ENCODE results near the gene UGT2B28. TPM values are rescaled to one million over a fixed set of nuclear protein-coding genes. Genes with fewer than 3 reads are reported as not detected.
"Not testable (repeated sequence)": the region's sequence is repeated elsewhere in the genome, so short reads cannot be mapped to it uniquely, and the experiment has no call there.

The UGT2B28 gene
- total and polyA plus RNA-seq, 2 of the 8 experiments (the other 6 are each of a cell fraction or from before 2014, with no cell fraction given), result not detected

- H4K8ac ChIP-seq (ENCODE audit: extremely low read depth, insufficient read depth, low read length); H4K91ac ChIP-seq (replicated peaks; ENCODE audit: insufficient read length, low read length); H2BK120ac ChIP-seq (replicated peaks; ENCODE audit: low read depth, low read length); H2BK12ac ChIP-seq (ENCODE audit: low read depth, low read length); H4K20me1 ChIP-seq (replicated peaks in 1 of 2; ENCODE audit: control insufficient read depth in 1 of 2, insufficient read depth in 2 of 2, low read length in 2 of 2); H4K5ac ChIP-seq (ENCODE audit: insufficient read length, low read depth, low read length); H3K9me3 ChIP-seq (ENCODE audit: insufficient read depth in 2 of 2, low read depth in 1 of 2, low read length in 1 of 2); H3K23ac ChIP-seq (ENCODE audit: insufficient read length); H3K79me1 ChIP-seq (ENCODE audit: low read depth, low read length); H3K36me3 ChIP-seq (ENCODE audit: control insufficient read depth in 2 of 4, insufficient read depth in 4 of 4, low read length in 3 of 4); H3K79me2 ChIP-seq (ENCODE audit: control insufficient read depth in 1 of 2, insufficient read depth in 2 of 2, low read length in 2 of 2); H3K27ac ChIP-seq (ENCODE audit: low read depth, low read length); H3K9ac ChIP-seq (replicated peaks in 1 of 4; ENCODE audit: extremely low read depth in 1 of 4, low read depth in 3 of 4, low read length in 3 of 4); H3K56ac ChIP-seq (replicated peaks; ENCODE audit: insufficient read length, low read depth, low read length); FAIRE-seq; H2BK20ac ChIP-seq (ENCODE audit: low read length); H3K4me3 ChIP-seq (ENCODE audit: extremely low read depth in 1 of 4, insufficient read depth in 2 of 4, low read depth in 3 of 4, low read length in 4 of 4); H2BK15ac ChIP-seq (ENCODE audit: low read length); H3K4me2 ChIP-seq (ENCODE audit: insufficient read depth in 1 of 2, low read depth in 2 of 2, low read length in 2 of 2); H2AK5ac ChIP-seq (ENCODE audit: low read depth, low read length); H3K14ac ChIP-seq (ENCODE audit: insufficient read length); H3K23me2 ChIP-seq (ENCODE audit: low read depth, low read length); POLR2A ChIA-PET (ENCODE audit: partially characterized antibody); DNase-seq (ENCODE audit: low read depth in 1 of 2, low spot score in 2 of 2); H2AFZ ChIP-seq (ENCODE audit: low read length); H3K4ac ChIP-seq (replicated peaks; ENCODE audit: insufficient read length, low read depth, low read length); H3K18ac ChIP-seq (ENCODE audit: extremely low read depth, low read length); H3K4me1 ChIP-seq (replicated peaks in 1 of 4; ENCODE audit: control insufficient read depth in 3 of 4, insufficient read depth in 4 of 4, low read length in 3 of 4); H3K27me3 ChIP-seq (replicated peaks in 1 of 4; ENCODE audit: control insufficient read depth in 3 of 4, extremely low read depth in 1 of 4, insufficient read depth in 3 of 4, low read length in 3 of 4); H2BK5ac ChIP-seq (ENCODE audit: low read depth, low read length): not testable (repeated sequence)
- 91% methylated on average over 2 of the region's 2 CpGs; no CpG with 5 or more reads in 1 of the 2 experiments for WGBS, 2 experiments (ENCODE audit: extremely low coverage in 1 of 2, insufficient coverage in 1 of 2, insufficient read length in 1 of 2, insufficient replicate concordance in 2 of 2, low coverage in 1 of 2, low lambda C conversion rate in 2 of 2, missing lambda C conversion rate in 1 of 2)
- CTCF ChIA-PET (ENCODE audit: partially characterized antibody), result interaction anchor here (1.3 kb wide), 1 partner anchor 68 kb away, joined by 4 read pairs; no protein-coding TSS in a partner anchor
Measured at GRCh38 chr4:69241746-69242145, 38.5 kb upstream of the UGT2B28 start.

GRCh38 chr4:69242562-69243240 lies 37.6 kb upstream of the UGT2B28 start:
- H2BK20ac ChIP-seq (ENCODE audit: low read length); H2BK15ac ChIP-seq (ENCODE audit: low read length); H4K8ac ChIP-seq (ENCODE audit: extremely low read depth, insufficient read depth, low read length); H3K79me1 ChIP-seq (ENCODE audit: low read depth, low read length); H3K4me1 ChIP-seq (replicated peaks in 1 of 4; ENCODE audit: control insufficient read depth in 3 of 4, insufficient read depth in 4 of 4, low read length in 3 of 4); H3K9me3 ChIP-seq (ENCODE audit: insufficient read depth in 2 of 2, low read depth in 1 of 2, low read length in 1 of 2); H3K9ac ChIP-seq (replicated peaks in 1 of 4; ENCODE audit: extremely low read depth in 1 of 4, low read depth in 3 of 4, low read length in 3 of 4); H2BK120ac ChIP-seq (replicated peaks; ENCODE audit: low read depth, low read length); H3K23me2 ChIP-seq (ENCODE audit: low read depth, low read length); H4K5ac ChIP-seq (ENCODE audit: insufficient read length, low read depth, low read length); H2AK5ac ChIP-seq (ENCODE audit: low read depth, low read length); H3K4me2 ChIP-seq (ENCODE audit: insufficient read depth in 1 of 2, low read depth in 2 of 2, low read length in 2 of 2); H3K27me3 ChIP-seq (replicated peaks in 1 of 4; ENCODE audit: control insufficient read depth in 3 of 4, extremely low read depth in 1 of 4, insufficient read depth in 3 of 4, low read length in 3 of 4); H3K36me3 ChIP-seq (ENCODE audit: control insufficient read depth in 2 of 4, insufficient read depth in 4 of 4, low read length in 3 of 4); H2AFZ ChIP-seq (ENCODE audit: low read length); H3K79me2 ChIP-seq (ENCODE audit: control insufficient read depth in 1 of 2, insufficient read depth in 2 of 2, low read length in 2 of 2); H3K56ac ChIP-seq (replicated peaks; ENCODE audit: insufficient read length, low read depth, low read length); H3K23ac ChIP-seq (ENCODE audit: insufficient read length); H3K18ac ChIP-seq (ENCODE audit: extremely low read depth, low read length); H2BK5ac ChIP-seq (ENCODE audit: low read depth, low read length); H3K4ac ChIP-seq (replicated peaks; ENCODE audit: insufficient read length, low read depth, low read length); DNase-seq (ENCODE audit: low read depth in 1 of 2, low spot score in 2 of 2); H4K20me1 ChIP-seq (replicated peaks in 1 of 2; ENCODE audit: control insufficient read depth in 1 of 2, insufficient read depth in 2 of 2, low read length in 2 of 2); H2BK12ac ChIP-seq (ENCODE audit: low read depth, low read length); H3K14ac ChIP-seq (ENCODE audit: insufficient read length); FAIRE-seq; POLR2A ChIA-PET (ENCODE audit: partially characterized antibody); H3K4me3 ChIP-seq (ENCODE audit: extremely low read depth in 1 of 4, insufficient read depth in 2 of 4, low read depth in 3 of 4, low read length in 4 of 4); H3K27ac ChIP-seq (ENCODE audit: low read depth, low read length); H4K91ac ChIP-seq (replicated peaks; ENCODE audit: insufficient read length, low read length): not testable (repeated sequence)
- CTCF ChIA-PET (ENCODE audit: partially characterized antibody), result interaction anchor here (1.3 kb wide), 1 partner anchor 67 kb away, joined by 4 read pairs; no protein-coding TSS in a partner anchor
- WGBS, 2 experiments (ENCODE audit: extremely low coverage in 1 of 2, insufficient coverage in 1 of 2, insufficient read length in 1 of 2, insufficient replicate concordance in 2 of 2, low coverage in 1 of 2, low lambda C conversion rate in 2 of 2, missing lambda C conversion rate in 1 of 2), result 84% methylated on average over 3 of the region's 3 CpGs; no CpG with 5 or more reads in 1 of the 2 experiments
